Head of caudate nucleus (tissue), 42 donors: ENCODE results near the gene L3MBTL1.

Experiments used
- DNase-seq, 42 donors: peaks; one replicate each; pipeline versions ENCODE4 v3.0.0 to v3.0.0-alpha.2; 2020 to 2021; ENCODE audit warnings: mixed read lengths in 7 of 42
- intact Hi-C: fragments of 100-400 bp; cut with DNase I; formaldehyde crosslinking; loops from one replicate; pipeline ENCODE4 v1.15.0; 2022

L3MBTL1 gene

GRCh38 chr20:43507150-43508080 is at the start of gene L3MBTL1:
Gene L3MBTL1 (plus strand): TSS chr20:43507697. CDS start chr20:43513504, 5,807 bp downstream.
- intact Hi-C loops: no loop called here
- peak in 21 of 42 donors; percentile 6 to 63 (median 34) for DNase-seq

DNA sequence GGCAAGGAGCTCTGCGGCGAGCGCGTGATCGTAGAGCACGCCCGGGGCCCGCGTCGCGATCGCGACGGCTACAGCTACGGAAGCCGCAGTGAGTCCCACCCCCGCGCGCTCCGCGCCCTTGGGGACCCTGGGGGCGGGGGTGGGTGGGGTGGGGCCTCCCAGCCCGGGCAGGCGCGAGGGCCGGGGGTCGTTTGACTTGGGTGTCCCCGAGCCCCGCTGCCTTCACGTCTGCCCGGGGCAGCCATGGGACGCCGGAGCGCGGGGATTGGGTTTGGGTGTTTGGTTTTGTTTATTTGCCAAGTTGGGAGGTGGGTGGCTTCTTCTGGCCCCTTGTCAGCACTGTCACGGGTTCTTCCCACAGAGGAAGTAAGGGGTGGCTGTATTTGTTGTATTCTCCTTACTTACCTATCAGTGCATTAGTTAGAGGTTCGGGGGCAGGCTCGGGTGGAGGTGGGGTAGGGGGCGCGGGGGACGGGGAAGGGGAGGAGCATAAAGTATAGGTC is 49.0 kb upstream of the L3MBTL1 start:
- intact Hi-C loops: loop anchor here (5.0 to 10.0 kb wide), 2 partner anchors 56 to 134 kb away; partner anchors contain the start of gene IFT52
- no peak for DNase-seq

DNA sequence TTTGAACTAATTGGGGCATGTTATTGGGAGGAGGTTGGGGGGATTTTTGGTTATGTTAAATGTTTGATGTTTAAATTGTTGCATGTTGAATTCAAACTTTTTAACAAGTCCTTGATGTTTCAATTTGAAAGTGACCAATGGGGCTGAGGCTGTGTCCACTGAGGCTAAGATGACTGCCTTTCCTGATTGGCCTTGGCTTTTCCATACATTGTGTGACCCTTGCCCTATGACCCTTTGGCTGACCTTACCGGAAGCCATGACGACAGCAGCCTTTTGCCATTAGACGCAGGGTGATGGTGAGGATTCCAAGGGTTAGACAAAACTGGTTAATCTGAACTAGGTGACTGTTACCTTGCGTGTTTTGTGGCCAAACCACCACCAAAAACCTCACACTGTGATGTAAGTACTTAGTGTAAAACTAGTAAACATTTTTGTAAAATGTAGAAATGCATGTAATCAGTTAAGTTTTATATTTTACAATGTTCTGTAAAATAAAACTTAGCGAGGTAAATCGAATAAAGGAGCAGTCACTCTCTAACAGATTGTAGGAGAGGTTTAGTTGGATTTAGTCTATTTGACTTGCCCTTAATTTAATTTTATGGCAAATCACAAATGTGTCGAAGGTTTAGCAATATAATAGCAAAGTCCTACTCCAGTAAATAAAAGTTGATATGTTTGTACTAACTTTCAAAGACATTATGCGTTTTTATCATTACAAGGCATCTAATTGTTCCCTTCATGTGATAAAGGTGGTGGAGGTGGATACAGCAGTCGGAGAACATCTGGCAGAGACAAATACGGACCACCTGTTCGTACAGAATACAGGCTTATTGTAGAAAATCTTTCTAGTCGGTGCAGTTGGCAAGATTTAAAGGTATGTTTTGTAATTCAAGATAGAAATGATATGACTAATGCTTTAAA is 48.2 kb upstream of the L3MBTL1 start:
- DNase-seq: peak in 2 of 42 donors; percentile 15 to 23
- intact Hi-C loops: loop anchor here (5.0 to 10.0 kb wide), 2 partner anchors 56 to 133 kb away; partner anchors contain the start of gene IFT52

- intact Hi-C loops: no loop called here
- DNase-seq: peak in 2 of 42 donors; percentile 19 to 26
Measured at GRCh38 chr20:43460172-43460829, 47.2 kb upstream of the L3MBTL1 start.

DNA sequence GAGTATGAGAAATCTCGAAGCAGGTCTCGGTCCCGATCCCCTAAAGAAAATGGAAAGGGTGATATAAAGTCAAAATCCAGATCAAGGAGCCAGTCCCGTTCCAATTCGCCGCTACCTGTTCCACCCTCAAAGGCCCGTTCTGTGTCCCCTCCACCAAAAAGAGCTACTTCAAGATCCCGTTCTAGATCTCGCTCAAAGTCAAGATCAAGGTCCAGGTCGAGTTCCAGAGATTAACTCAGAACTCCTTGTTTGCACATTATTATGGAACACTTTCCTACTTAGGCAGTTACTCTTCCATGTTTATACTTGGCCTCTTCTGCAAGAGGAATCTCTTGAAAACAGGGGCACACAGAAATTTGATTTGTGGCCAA is 46.7 kb upstream of the L3MBTL1 start:
- peak in 1 of 42 donors; percentile 16 for DNase-seq
- intact Hi-C loops: no loop called here

- DNase-seq: peak in 2 of 42 donors; percentile 1 to 8
- intact Hi-C loops: no loop called here
Measured at GRCh38 chr20:43461894-43462659, 45.4 kb upstream of the L3MBTL1 start.

GRCh38 chr20:43462660-43463526 is 44.6 kb upstream of the L3MBTL1 start:
- intact Hi-C loops: no loop called here
- DNase-seq: peak in 1 of 42 donors; percentile 2

GRCh38 chr20:43463527-43464218 is 43.8 kb upstream of the L3MBTL1 start:
- DNase-seq: no peak
- intact Hi-C loops: no loop called here

- peak in 3 of 42 donors; percentile 1 to 18 (median 12) for DNase-seq
- intact Hi-C loops: no loop called here
Measured at GRCh38 chr20:43464219-43464790, 43.2 kb upstream of the L3MBTL1 start.

- intact Hi-C loops: no loop called here
- DNase-seq: peak in 1 of 42 donors; percentile 11
Measured at GRCh38 chr20:43465625-43465943, 41.9 kb upstream of the L3MBTL1 start.

DNA sequence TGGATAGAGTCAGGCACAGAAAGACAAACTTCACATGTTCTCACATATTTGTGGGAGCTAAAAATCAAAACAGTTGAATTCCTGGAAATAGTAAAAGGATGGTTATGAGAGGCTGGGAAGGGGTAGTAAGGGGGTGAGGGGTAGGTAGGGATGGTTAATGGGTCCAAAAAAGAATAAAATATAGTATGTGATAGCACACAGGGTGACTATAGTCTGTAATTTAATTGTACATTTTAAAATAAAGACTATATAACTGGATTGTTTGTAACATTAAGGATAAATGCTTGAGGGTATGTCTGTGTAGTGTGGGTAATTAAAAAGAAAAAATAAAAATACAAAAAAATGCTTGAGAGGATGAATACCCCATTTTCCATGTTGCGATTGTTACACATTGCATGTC is 39.9 kb upstream of the L3MBTL1 start:
- intact Hi-C loops: no loop called here
- no peak for DNase-seq

DNA sequence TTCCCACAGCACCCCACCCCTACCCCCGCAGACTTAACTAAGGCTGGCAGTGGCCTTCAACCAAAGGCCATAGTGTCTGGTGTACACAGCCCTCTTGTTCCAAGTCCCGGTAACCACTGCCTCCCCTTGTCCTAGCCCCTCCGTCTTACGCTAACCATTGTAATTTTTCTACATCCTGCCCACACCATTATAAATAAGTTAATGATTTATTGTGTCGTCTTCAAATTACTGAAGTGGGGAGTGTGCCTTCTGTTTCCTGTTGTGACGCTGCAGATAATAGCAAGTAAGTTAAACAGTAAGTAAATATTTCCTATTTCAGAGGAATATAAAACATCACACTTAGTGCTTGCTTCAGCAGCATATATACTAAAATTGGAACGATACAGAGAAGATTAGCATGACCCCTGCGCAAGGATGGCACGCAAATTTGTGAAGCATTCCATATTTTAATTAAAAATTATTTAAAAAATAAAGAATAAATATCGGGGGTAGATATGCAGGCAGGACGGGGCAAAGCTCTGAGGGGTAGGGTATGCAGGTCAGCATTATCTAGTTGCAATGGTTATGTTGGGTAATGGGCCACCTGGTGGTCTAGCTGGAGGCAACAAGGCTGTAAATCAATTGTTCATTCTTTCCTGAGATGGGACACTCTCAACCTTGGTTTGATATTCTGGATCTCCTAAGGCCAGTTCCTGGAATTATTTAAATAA is 34.7 kb upstream of the L3MBTL1 start:
- intact Hi-C loops: no loop called here
- peak in 1 of 42 donors; percentile 21 for DNase-seq

GRCh38 chr20:43473381-43473704 is 34.2 kb upstream of the L3MBTL1 start:
- intact Hi-C loops: no loop called here
- DNase-seq: no peak

DNA sequence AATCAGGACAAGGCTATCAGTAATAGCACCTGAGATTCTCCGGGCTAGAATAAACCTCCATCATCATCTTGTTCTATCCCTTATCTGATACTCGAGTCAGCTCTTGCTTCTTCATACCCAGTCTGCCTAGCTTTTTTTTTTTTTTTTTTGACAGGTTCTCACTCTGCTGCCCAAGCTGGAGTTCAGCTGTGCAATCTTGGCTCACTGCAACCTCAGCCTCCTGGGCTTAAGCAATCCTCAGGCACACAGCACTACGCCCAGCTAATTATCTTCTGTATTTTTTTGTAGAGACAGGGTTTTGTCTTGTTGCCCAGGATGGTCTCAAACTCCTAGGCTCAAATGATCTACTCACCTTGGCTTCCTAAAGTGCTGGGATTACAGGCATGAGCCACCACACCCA is 30.3 kb upstream of the L3MBTL1 start:
- DNase-seq: no peak
- intact Hi-C loops: no loop called here

GRCh38 chr20:43477619-43478018 is 29.9 kb upstream of the L3MBTL1 start:
- intact Hi-C loops: no loop called here
- DNase-seq: peak in 1 of 42 donors; percentile 0

- intact Hi-C loops: no loop called here
- no peak for DNase-seq
Measured at GRCh38 chr20:43490038-43490437, 17.5 kb upstream of the L3MBTL1 start.
